IMR-90 (cell line): ENCODE data around the gene FAM124B. TPM values are rescaled to one million over a fixed set of nuclear protein-coding genes. Genes with fewer than 3 reads are reported as not detected.

ENCODE experiments used
- ATAC-seq: fragments of 200-7000 bp; cut with Tn5 transposase; 2 replicates; pipeline ENCODE4 v1.9.1; 2020; ENCODE audit warnings: low read depth, mild to moderate bottlenecking, moderate library complexity
- BruUV-seq: library from RNA; stranded (reverse); fragments of 400-500 nt; replicated peaks from 2 replicates; lab custom pipeline; 2021; lab: Mats Ljungman, UMichigan
- CTCF ChIA-PET: fragments of 300-600 bp; formaldehyde crosslinking; extraction: SDS; loops from one replicate; lab custom pipeline; 2021; ENCODE audit warnings: antibody characterized with exemption; lab: Yijun Ruan, JAX
- POLR2A ChIA-PET: fragments of 300-600 bp; sonication (Branson Sonifier 250); formaldehyde crosslinking; loops from one replicate; lab custom pipeline; 2022; ENCODE audit warnings: antibody characterized with exemption; ENCODE audit not compliant: unreplicated experiment; lab: Charles Lee
- DNase-seq: peaks from one replicate; pipeline ENCODE4 v3.0.0; 2013
- H2AFZ ChIP-seq: replicated peaks from 2 replicates; pipeline ENCODE3; 2013; ENCODE audit warnings: low read length, mild to moderate bottlenecking; ENCODE audit not compliant: poor library complexity
- H2AK5ac ChIP-seq: 2 replicates; pipeline ENCODE4 v1.6.1; 2013; ENCODE audit warnings: low read depth, low read length, inconsistent platforms
- H2AK9ac ChIP-seq: replicated peaks from 2 replicates; pipeline ENCODE3; 2013; ENCODE audit warnings: mild to moderate bottlenecking, low read depth, low read length, moderate library complexity; ENCODE audit not compliant: poor library complexity
- H2BK120ac ChIP-seq: 2 replicates; pipeline ENCODE4 v1.6.1; 2013; ENCODE audit warnings: low read depth, low read length, inconsistent platforms
- H2BK15ac ChIP-seq: 3 replicates; pipeline ENCODE4 v1.6.1; 2013; ENCODE audit warnings: low read depth, low read length, inconsistent platforms
- H2BK20ac ChIP-seq: 2 replicates; pipeline ENCODE4 v1.6.1; 2013; ENCODE audit warnings: low read depth, mild to moderate bottlenecking, inconsistent platforms, low read length, moderate library complexity
- H2BK5ac ChIP-seq: 2 replicates; pipeline ENCODE4 v1.6.1; 2013; ENCODE audit warnings: mild to moderate bottlenecking, low read depth, low read length, inconsistent platforms; ENCODE audit not compliant: poor library complexity, severe bottlenecking
- H3K14ac ChIP-seq: replicated peaks from 2 replicates; pipeline ENCODE4 v1.6.1; 2013; ENCODE audit warnings: low read depth, low read length, inconsistent platforms
- H3K18ac ChIP-seq: 2 replicates; pipeline ENCODE4 v1.6.1; 2013; ENCODE audit warnings: low read depth, low read length, control low read depth
- H3K23ac ChIP-seq: 2 replicates; pipeline ENCODE4 v1.6.1; 2013; ENCODE audit warnings: low read depth, low read length, inconsistent platforms
- H3K27ac ChIP-seq: 2 replicates; pipeline ENCODE4 v1.5.1; 2013; ENCODE audit warnings: mild to moderate bottlenecking, control low read depth, low read length; ENCODE audit not compliant: insufficient read depth
- H3K27me3 ChIP-seq: 2 replicates; pipeline ENCODE4 v1.6.1; 2013; ENCODE audit warnings: low read length; ENCODE audit not compliant: control insufficient read depth, insufficient read depth
- H3K36me3 ChIP-seq: 2 replicates; pipeline ENCODE4 v1.6.1; 2013; ENCODE audit warnings: low read length, mixed read lengths; ENCODE audit not compliant: control insufficient read depth, insufficient read depth
- H3K4ac ChIP-seq: 2 replicates; pipeline ENCODE4 v1.6.1; 2013; ENCODE audit warnings: low read depth, low read length, inconsistent platforms
- H3K4me1 ChIP-seq: 2 replicates; pipeline ENCODE4 v1.6.1; 2013; ENCODE audit warnings: low read length, mixed read lengths; ENCODE audit not compliant: control insufficient read depth, insufficient read depth
- H3K4me2 ChIP-seq: 2 replicates; pipeline ENCODE4 v1.6.1; 2013; ENCODE audit warnings: low read depth, mild to moderate bottlenecking, control low read depth, low read length, moderate library complexity
- H3K4me3 ChIP-seq: 2 replicates; pipeline ENCODE4 v1.5.1; 2013; ENCODE audit warnings: low read depth, mild to moderate bottlenecking, control low read depth, low read length, moderate library complexity; ENCODE audit not compliant: insufficient read depth
- H3K56ac ChIP-seq: 2 replicates; pipeline ENCODE4 v1.6.1; 2013; ENCODE audit warnings: low read length, inconsistent platforms; ENCODE audit not compliant: insufficient read depth; ENCODE audit errors: extremely low read depth
- H3K79me1 ChIP-seq, 2 experiments: 2 replicates each; pipeline ENCODE4 v1.6.1; 2013; ENCODE audit warnings: low read length in 2 of 2, inconsistent platforms in 1 of 2, low read depth in 1 of 2
- H3K9ac ChIP-seq: 2 replicates; pipeline ENCODE4 v1.6.1; 2013; ENCODE audit warnings: low read depth, low read length, control low read depth
- H3K9me1 ChIP-seq: 2 replicates; pipeline ENCODE4 v1.6.1; 2013; ENCODE audit warnings: low read length, inconsistent platforms; ENCODE audit not compliant: insufficient read depth
- H3K9me3 ChIP-seq: 2 replicates; pipeline ENCODE4 v1.6.1; 2013; ENCODE audit warnings: low read length; ENCODE audit not compliant: control insufficient read depth, insufficient read depth
- H4K20me1 ChIP-seq: 2 replicates; pipeline ENCODE4 v1.6.1; 2013; ENCODE audit warnings: low read length, inconsistent platforms; ENCODE audit not compliant: insufficient read depth
- H4K5ac ChIP-seq: 2 replicates; pipeline ENCODE4 v1.6.1; 2013; ENCODE audit warnings: mild to moderate bottlenecking, low read depth, low read length, control low read depth
- H4K8ac ChIP-seq, 2 experiments: 2 replicates each; pipeline ENCODE4 v1.6.1; 2013; ENCODE audit warnings: low read depth in 2 of 2, low read length in 2 of 2, control low read depth in 1 of 2, inconsistent platforms in 1 of 2
- H4K91ac ChIP-seq: 2 replicates; pipeline ENCODE4 v1.6.1; 2013; ENCODE audit warnings: low read depth, low read length, inconsistent platforms; ENCODE audit not compliant: insufficient read depth
- BHLHE40 ChIP-seq: fragments of 150-350 bp; IDR thresholded peaks from 2 replicates; pipeline ENCODE4 v1.6.1; 2016; ENCODE audit warnings: mild to moderate bottlenecking, low read depth, low read length
- CTCF ChIP-seq: conservative IDR thresholded peaks from 2 replicates; pipeline ENCODE4 v1.5.1; 2012; ENCODE audit warnings: mild to moderate bottlenecking, low read depth, low read length, improper control_type of control experiment
- FOS ChIP-seq: fragments of 150-350 bp; IDR thresholded peaks from 2 replicates; pipeline ENCODE4 v1.6.1; 2016; ENCODE audit warnings: low read depth, low read length
- MAZ ChIP-seq: IDR thresholded peaks from 2 replicates; pipeline ENCODE4 v1.6.1; 2012; ENCODE audit warnings: low read depth, mild to moderate bottlenecking, low read length, improper control_type of control experiment, moderate library complexity, borderline replicate concordance
- MXI1 ChIP-seq: IDR thresholded peaks from 2 replicates; pipeline ENCODE4 v1.6.1; 2012; ENCODE audit warnings: low read depth, mild to moderate bottlenecking, low read length, moderate library complexity, borderline replicate concordance
- POLR2A ChIP-seq: IDR thresholded peaks from 2 replicates; pipeline ENCODE4 v1.6.1; 2012; ENCODE audit warnings: mild to moderate bottlenecking, low read depth, low read length
- RAD21 ChIP-seq: IDR thresholded peaks from 2 replicates; pipeline ENCODE4 v1.6.1; 2012; ENCODE audit warnings: low read length, improper control_type of control experiment
- RCOR1 ChIP-seq: IDR thresholded peaks from 2 replicates; pipeline ENCODE4 v1.6.1; 2012; ENCODE audit warnings: mild to moderate bottlenecking, low read length, improper control_type of control experiment; ENCODE audit not compliant: insufficient replicate concordance
- RFX5 ChIP-seq: IDR thresholded peaks from 2 replicates; pipeline ENCODE4 v1.8.0; 2012; ENCODE audit warnings: low read depth, mild to moderate bottlenecking, low read length, moderate library complexity
- SMC3 ChIP-seq: fragments of 150-350 bp; IDR thresholded peaks from 2 replicates; pipeline ENCODE4 v1.6.1; 2016; ENCODE audit warnings: low read depth, mild to moderate bottlenecking, antibody characterized with exemption, low read length, moderate library complexity
- WGBS, 2 experiments: methylation state at CpG; one replicate each; pipeline versions ENCODE4 v1.1.5 to v1.1.7; 2013; ENCODE audit warnings: missing lambda C conversion rate in 2 of 2; ENCODE audit not compliant: insufficient read length in 1 of 2; ENCODE audit errors: extremely low coverage in 2 of 2; 5-methylcytosine and 5-hydroxymethylcytosine counted together
- dilution Hi-C: fragments of 300-500 bp; cut with HindIII; formaldehyde crosslinking; loops from one replicate; pipeline ENCODE4 v1.14.3; 2018; ENCODE audit warnings: low sequenced_read_pairs; ENCODE audit not compliant: unreplicated experiment
- in situ Hi-C: fragments of 300-500 bp; cut with MboI; formaldehyde crosslinking; loops from 3 replicates; pipeline ENCODE4 v1.14.3; 2019; ENCODE audit warnings: low sequenced_read_pairs, inconsistent platforms, mixed read lengths
- intact Hi-C: fragments of 100-400 bp; cut with micrococcal nuclease; formaldehyde crosslinking; loops from 2 replicates; pipeline ENCODE4 v1.10.0; 2022
- polyA plus RNA-seq, 3 experiments: library from polyadenylated mRNA; depleted of rRNA; stranded (reverse); fragments of >200 nt; gene quantifications; 2 replicates each; pipeline ENCODE4 v1.2.3, GENCODE V29; 2012; ENCODE audit warnings: low replicate concordance in 1 of 3
- total RNA-seq: library from RNA; depleted of rRNA; stranded (reverse); fragments of >200 nt; gene quantifications from 2 replicates; pipeline ENCODE4 v1.2.3, GENCODE V29; 2012

The FAM124B gene
- total and polyA plus RNA-seq, 2 of the 4 experiments (the other 2 are of a cell fraction): not detected

- dilution Hi-C loops: no loop called here
- H3K18ac ChIP-seq: no peak overlapping the region
- no peak overlapping the region for H3K23ac ChIP-seq
- no peaks in the 10 kb centered on the region for H3K9me1 ChIP-seq
- H3K56ac ChIP-seq: no peak overlapping the region
- no peaks in the 10 kb centered on the region for H3K79me1 ChIP-seq
- no peak overlapping the region for H4K91ac ChIP-seq
- H3K4me1 ChIP-seq: no peaks in the 10 kb centered on the region
- intact Hi-C loops: no loop called here
- H2BK15ac ChIP-seq: no peak overlapping the region
- no peak overlapping the region for H2BK20ac ChIP-seq
- WGBS, 2 experiments: 70% methylated on average over 4 of the region's 9 CpGs; no CpG with 5 or more reads in 1 of the 2 experiments
- in situ Hi-C loops: no loop called here
- ATAC-seq: no peak
- ChIA-PET CTCF (no interaction called here), POLR2A (interaction anchor here (0.6 kb wide), 1 partner anchor 1006 kb away, joined by 6 read pairs; no protein-coding TSS in a partner anchor)
- H3K9me3 ChIP-seq: no peaks in the 10 kb centered on the region
- H3K27ac ChIP-seq: no peak overlapping the region
- H3K9ac ChIP-seq: no peak overlapping the region
- no peak overlapping the region for H3K4me3 ChIP-seq
- no peaks in the 10 kb centered on the region for H3K36me3 ChIP-seq
- no peak for DNase-seq
- peaks cover 8% of the 10 kb centered on the region for H3K27me3 ChIP-seq
- H3K14ac ChIP-seq: no peak overlapping the region
- no peak overlapping the region for H4K8ac ChIP-seq
- BruUV-seq: no TSS peak
- TF ChIP-seq RAD21: no peak
- TF ChIP-seq RFX5: no peak
- TF ChIP-seq FOS: no peak
- no peak for TF ChIP-seq SMC3
- TF ChIP-seq BHLHE40: no peak
- no peak for TF ChIP-seq POLR2A
- no peak for TF ChIP-seq CTCF
- no peak for TF ChIP-seq MAZ
- TF ChIP-seq MXI1: no peak
- TF ChIP-seq RCOR1: no peak
- H2AK9ac ChIP-seq: no peak overlapping the region
- no peak overlapping the region for H4K5ac ChIP-seq
- no peak overlapping the region for H3K4ac ChIP-seq
- H2BK120ac ChIP-seq: no peak overlapping the region
- no peak overlapping the region for H3K4me2 ChIP-seq
- no peak overlapping the region for H2AFZ ChIP-seq
- no peak overlapping the region for H2AK5ac ChIP-seq
- H4K20me1 ChIP-seq: no peaks in the 10 kb centered on the region
- no peak overlapping the region for H2BK5ac ChIP-seq
Observed at GRCh38 chr2:224382973-224383555, 18.8 kb downstream of the FAM124B start.
